ENCODE results near the gene RING1.

RING1 gene

DNA sequence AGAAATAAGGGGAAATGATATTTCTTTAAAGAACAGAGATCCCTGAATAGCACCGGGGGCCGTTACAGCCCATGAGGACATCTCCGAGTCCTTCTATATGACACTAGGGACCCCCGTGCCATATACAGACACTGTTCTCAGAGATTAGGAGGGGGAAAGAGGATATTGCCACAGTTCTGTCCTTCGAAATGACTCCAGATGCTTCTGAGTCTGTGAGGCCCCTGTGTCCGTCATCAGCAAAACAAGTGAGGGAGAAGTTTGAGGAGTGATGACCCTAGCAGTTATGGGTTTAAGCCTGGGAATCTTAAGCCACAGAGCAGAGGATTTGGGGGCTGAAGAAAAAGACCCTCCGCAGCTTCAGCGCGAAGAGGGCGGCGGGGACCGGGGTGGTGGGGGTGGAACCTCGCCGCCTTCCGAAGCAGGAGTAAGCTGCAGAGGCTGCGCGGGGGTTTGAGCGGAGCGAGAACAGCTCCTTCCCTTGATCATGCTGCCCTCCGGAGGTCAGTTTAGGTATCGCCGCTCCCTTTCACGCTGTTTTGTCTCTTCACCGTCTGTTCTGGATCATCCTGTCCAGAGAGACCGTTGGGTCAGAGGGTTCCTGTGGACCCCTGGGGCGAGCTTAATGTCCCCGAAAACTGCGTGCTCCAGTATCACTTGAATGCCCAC lies 39.8 kb downstream of the RING1 start:
- Histone ChIP-seq H3K27ac (ENCODE audit: low read length) (peak overlapping the region; percentile 77; the same call in 1 of the 2 replicates), H3K9ac (ENCODE audit: low read length) (peak overlapping the region; percentile 64; the same call in 1 of the 2 replicates), H4K20me1 (ENCODE audit: insufficient read depth, low read length) (no peaks in the 10 kb centered on the region), H3K4me3 (ENCODE audit: low read length) (peak overlapping the region; percentile 74), H3F3A (ENCODE audit: insufficient read depth, low read length) (peaks cover 6% of the 10 kb centered on the region), H3K27me3 (replicated peaks; ENCODE audit: insufficient read depth, low read length) (0 out of 2 replicates have a peak, but pooled peaks cover 4% of the 10 kb centered on the region), H3K4me2 (ENCODE audit: low read depth, low read length) (peak overlapping the region; percentile 100), H3K36me3 (replicated peaks; ENCODE audit: insufficient read depth, low read length) (no peaks in the 10 kb centered on the region), H3K4me1 (ENCODE audit: low read length) (peaks cover 10% of the 10 kb centered on the region), H2AFZ (ENCODE audit: low read length) (peak overlapping the region; percentile 91), H3K79me2 (ENCODE audit: low read length) (peaks cover 12% of the 10 kb centered on the region), H3K9me3 (replicated peaks; ENCODE audit: insufficient read depth, low read length) (no peaks in the 10 kb centered on the region), H3K9me2 (replicated peaks; ENCODE audit: insufficient read depth, low read length) (no peaks in the 10 kb centered on the region)
- peak; percentile 87 for DNase-seq
- TF ChIP-seq EZH2 (optimal IDR thresholded peaks at IDR 0.05; ENCODE audit: low read depth, low read length) (no peak), EZH2phosphoT487 (IDR thresholded peaks at IDR 0.05; ENCODE audit: low read length) (no peak)
- TF ChIP-seq, protein P1, sequence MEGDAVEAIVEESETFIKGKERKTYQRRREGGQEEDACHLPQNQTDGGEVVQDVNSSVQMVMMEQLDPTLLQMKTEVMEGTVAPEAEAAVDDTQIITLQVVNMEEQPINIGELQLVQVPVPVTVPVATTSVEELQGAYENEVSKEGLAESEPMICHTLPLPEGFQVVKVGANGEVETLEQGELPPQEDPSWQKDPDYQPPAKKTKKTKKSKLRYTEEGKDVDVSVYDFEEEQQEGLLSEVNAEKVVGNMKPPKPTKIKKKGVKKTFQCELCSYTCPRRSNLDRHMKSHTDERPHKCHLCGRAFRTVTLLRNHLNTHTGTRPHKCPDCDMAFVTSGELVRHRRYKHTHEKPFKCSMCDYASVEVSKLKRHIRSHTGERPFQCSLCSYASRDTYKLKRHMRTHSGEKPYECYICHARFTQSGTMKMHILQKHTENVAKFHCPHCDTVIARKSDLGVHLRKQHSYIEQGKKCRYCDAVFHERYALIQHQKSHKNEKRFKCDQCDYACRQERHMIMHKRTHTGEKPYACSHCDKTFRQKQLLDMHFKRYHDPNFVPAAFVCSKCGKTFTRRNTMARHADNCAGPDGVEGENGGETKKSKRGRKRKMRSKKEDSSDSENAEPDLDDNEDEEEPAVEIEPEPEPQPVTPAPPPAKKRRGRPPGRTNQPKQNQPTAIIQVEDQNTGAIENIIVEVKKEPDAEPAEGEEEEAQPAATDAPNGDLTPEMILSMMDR (IDR thresholded peaks at IDR 0.05; ENCODE audit: low read length): peak; percentile 79

DNA sequence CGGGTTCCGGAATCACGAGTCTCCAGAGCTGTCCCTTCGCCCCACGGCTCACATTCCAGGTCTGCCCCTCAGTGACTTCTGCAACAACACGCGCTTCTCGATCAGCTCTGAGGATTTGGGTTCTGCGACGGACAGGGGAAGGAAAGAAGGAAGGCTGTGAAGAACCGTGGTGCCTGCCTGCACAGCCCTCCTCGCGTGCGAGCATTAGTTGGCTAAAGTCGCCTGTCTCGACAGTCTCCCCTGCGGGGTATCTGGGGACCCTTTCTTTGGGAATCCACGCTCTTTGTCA lies 40.3 kb downstream of the RING1 start:
- no peak for DNase-seq
- H3K9ac ChIP-seq (ENCODE audit: low read length): peak overlapping the region; percentile 64
- H3F3A ChIP-seq (ENCODE audit: insufficient read depth, low read length): peaks cover 6% of the 10 kb centered on the region
- TF ChIP-seq, protein P1 (IDR thresholded peaks at IDR 0.05; ENCODE audit: low read length): no peak
- no peak for TF ChIP-seq EZH2phosphoT487 (IDR thresholded peaks at IDR 0.05; ENCODE audit: low read length)
- no peak for TF ChIP-seq EZH2 (optimal IDR thresholded peaks at IDR 0.05; ENCODE audit: low read depth, low read length)
- H3K27me3 ChIP-seq (replicated peaks; ENCODE audit: insufficient read depth, low read length): no peaks in the 10 kb centered on the region
- H3K4me1 ChIP-seq (ENCODE audit: low read length): peaks cover 10% of the 10 kb centered on the region
- H3K79me2 ChIP-seq (ENCODE audit: low read length): peaks cover 12% of the 10 kb centered on the region
- H3K9me3 ChIP-seq (replicated peaks; ENCODE audit: insufficient read depth, low read length): no peaks in the 10 kb centered on the region
- peak overlapping the region; percentile 100 for H3K4me2 ChIP-seq (ENCODE audit: low read depth, low read length)
- no peaks in the 10 kb centered on the region for H4K20me1 ChIP-seq (ENCODE audit: insufficient read depth, low read length)
- peak overlapping the region; percentile 74 for H3K4me3 ChIP-seq (ENCODE audit: low read length)
- H3K36me3 ChIP-seq (replicated peaks; ENCODE audit: insufficient read depth, low read length): no peaks in the 10 kb centered on the region
- H2AFZ ChIP-seq (ENCODE audit: low read length): peak overlapping the region; percentile 91
- peak overlapping the region; percentile 77; the same call in 1 of the 2 replicates for H3K27ac ChIP-seq (ENCODE audit: low read length)
- H3K9me2 ChIP-seq (replicated peaks; ENCODE audit: insufficient read depth, low read length): no peaks in the 10 kb centered on the region

DNA sequence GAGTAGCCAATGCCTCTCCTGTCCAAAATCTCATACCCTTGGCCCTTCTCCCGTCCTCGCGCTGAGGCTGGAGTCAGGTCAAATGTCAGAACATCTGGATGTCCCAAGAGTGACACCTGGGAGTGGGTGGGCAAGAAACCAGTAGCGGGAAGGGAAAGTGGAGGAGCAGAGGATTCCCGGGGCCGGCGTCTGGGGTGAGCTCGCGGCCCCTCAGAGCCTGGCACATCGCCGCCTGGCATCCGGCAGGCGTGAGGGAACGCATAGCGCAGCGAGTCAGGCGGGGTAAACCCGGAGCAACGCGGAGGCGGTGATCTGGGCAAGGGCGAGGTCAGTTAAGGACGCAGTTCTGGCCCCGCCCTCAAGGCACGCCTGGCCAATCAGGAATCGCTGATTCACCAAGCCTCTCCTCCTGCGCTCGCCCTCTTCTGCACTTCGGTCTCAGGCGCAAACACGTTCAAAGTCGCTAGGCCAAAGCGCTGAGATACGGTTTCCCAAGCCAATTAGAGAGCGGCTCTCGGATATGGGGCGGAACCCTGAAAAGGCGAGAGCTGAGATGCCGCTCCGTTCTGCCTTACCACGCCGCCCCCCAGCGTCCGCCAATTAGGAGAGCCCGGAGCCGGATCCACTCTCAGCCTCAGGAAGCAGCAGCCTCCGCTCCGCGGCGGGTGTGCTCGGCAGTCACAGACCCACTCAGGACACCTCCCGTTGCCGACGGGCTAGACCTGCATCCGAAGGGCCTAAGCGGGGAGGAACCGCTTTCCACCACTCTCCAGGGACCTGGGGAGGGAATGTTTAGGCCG lies 40.8 kb downstream of the RING1 start:
- H3K9me3 ChIP-seq (replicated peaks; ENCODE audit: insufficient read depth, low read length): no peaks in the 10 kb centered on the region

More for the DNA sequence above, 40.8 kb downstream of the RING1 start:
- Histone ChIP-seq H3K4me1 (ENCODE audit: low read length) (peaks cover 10% of the 10 kb centered on the region), H3K9ac (ENCODE audit: low read length) (peak overlapping the region; percentile 82), H3K27ac (ENCODE audit: low read length) (peak overlapping the region; percentile 77), H3K4me3 (ENCODE audit: low read length) (peak overlapping the region; percentile 75), H3K9me2 (replicated peaks; ENCODE audit: insufficient read depth, low read length) (no peaks in the 10 kb centered on the region), H3F3A (ENCODE audit: insufficient read depth, low read length) (peaks cover 6% of the 10 kb centered on the region), H3K36me3 (replicated peaks; ENCODE audit: insufficient read depth, low read length) (no peaks in the 10 kb centered on the region), H2AFZ (ENCODE audit: low read length) (peak overlapping the region; percentile 91), H4K20me1 (ENCODE audit: insufficient read depth, low read length) (no peaks in the 10 kb centered on the region), H3K79me2 (ENCODE audit: low read length) (peaks cover 12% of the 10 kb centered on the region), H3K4me2 (ENCODE audit: low read depth, low read length) (peak overlapping the region; percentile 100), H3K27me3 (replicated peaks; ENCODE audit: insufficient read depth, low read length) (no peaks in the 10 kb centered on the region)
- peak; percentile 99 for DNase-seq
- TF ChIP-seq EZH2 (optimal IDR thresholded peaks at IDR 0.05; ENCODE audit: low read depth, low read length) (no peak), EZH2phosphoT487 (IDR thresholded peaks at IDR 0.05; ENCODE audit: low read length) (no peak)
- TF ChIP-seq, protein P1 (IDR thresholded peaks at IDR 0.05; ENCODE audit: low read length): no peak
